ENCODE results near the gene GRAMD1B. TPM values are rescaled to one million over a fixed set of nuclear protein-coding genes. Genes with fewer than 3 reads are reported as not detected.

The GRAMD1B gene
- total RNA-seq = 0.26 and 0.83 TPM in 2 replicates
- 0.49 and 1.5 TPM in 2 replicates for polyA plus RNA-seq
- polyA plus RNA-seq (2012) = 0.51 and 1.0 TPM in 2 replicates
- polyA minus RNA-seq (ENCODE audit: low replicate concordance) = 0.67 and 2.4 TPM in 2 replicates

DNA sequence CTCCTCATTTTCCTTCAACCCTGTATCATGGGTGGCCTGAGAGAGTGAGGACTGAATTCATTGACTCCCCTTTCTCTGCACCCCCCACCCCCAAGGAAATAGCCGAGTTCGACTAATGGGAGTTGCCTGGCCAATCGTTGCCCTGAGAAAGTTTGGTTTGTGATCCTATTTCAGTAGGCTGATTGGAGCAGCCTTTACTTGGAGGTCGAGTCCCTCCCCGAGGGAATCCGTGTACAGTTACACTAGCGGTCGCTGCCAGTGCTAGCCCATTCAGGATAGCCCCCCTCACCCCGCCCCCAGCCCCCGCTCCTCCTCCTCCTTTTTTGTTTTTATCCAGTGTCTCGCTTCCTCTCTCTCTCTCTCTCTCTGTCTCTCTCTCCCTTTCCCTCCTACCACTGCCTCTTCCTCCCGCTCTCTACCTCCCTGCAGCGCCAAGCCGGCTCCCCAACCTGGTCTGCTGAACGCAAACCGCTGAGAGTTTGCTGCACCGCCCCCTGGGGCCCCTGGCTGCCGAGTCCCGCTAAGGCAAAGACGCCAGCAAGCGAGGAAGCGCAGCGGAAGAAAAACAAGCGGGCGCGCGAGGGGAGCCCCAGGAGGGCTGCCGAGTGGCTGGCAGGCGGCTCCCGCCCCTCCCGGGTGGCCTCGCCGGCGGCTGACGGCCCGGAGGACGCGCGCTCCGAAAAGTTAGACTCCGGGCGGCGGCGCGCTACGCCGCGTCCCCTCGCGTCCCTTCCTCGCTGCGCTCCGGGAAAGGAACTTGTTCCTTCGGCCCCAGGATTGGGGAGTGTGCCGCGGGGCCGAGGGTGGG is at the start of gene GRAMD1B:
Gene GRAMD1B, plus strand, starts transcription at position 357 of the 808 bp plus-strand sequence. CDS start 524 bp downstream, outside the sequence.
- H3K9me3 ChIP-seq (ENCODE audit: control insufficient read depth, insufficient read depth, low read depth, low read length) = no peaks in the 10 kb centered on the region
- H3K36me3 ChIP-seq (ENCODE audit: control insufficient read depth, insufficient read depth, low read length) = no peaks in the 10 kb centered on the region
- H3K4me3 ChIP-seq (replicated peaks in 1 of 4; ENCODE audit: control extremely low read depth in 1 of 4, insufficient read depth in 1 of 4, low read depth in 3 of 4, low read length in 4 of 4) = peak within 1 kb of the TSS; percentile 38 to 64 (median 48)
- no peaks in the 10 kb centered on the region for H3K27me3 ChIP-seq (ENCODE audit: control insufficient read depth, insufficient read depth, low read length)
- TF ChIP-seq EZH2 (IDR thresholded peaks at IDR 0.05; ENCODE audit: low read length, missing control alignments) (no peak), CTCF (conservative IDR thresholded peaks at IDR 0.05 in 1 of 2, IDR thresholded peaks at IDR 0.05 in 1 of 2; ENCODE audit: low read depth in 1 of 2, low read length in 2 of 2) (peak in 1 of 2 donors; percentile 4)
- peak within 1 kb of the TSS; percentile 64 for H3K9ac ChIP-seq (ENCODE audit: insufficient read depth, low read length)
- H3K4me2 ChIP-seq (ENCODE audit: extremely low read depth, insufficient read depth, low read length) = peak within 1 kb of the TSS; percentile 69
- H4K20me1 ChIP-seq (ENCODE audit: control insufficient read depth, extremely low read depth, insufficient read depth, low read length) = no peaks in the 10 kb centered on the region
- peaks cover 2% of the 10 kb centered on the region for H3K4me1 ChIP-seq (ENCODE audit: control insufficient read depth, extremely low read depth, insufficient read depth, low read length)
- H3K27ac ChIP-seq (ENCODE audit: insufficient read depth, low read length) = peak within 1 kb of the TSS; percentile 63
- H3K79me2 ChIP-seq (ENCODE audit: control insufficient read depth, insufficient read depth, low read length) = no peaks in the 10 kb centered on the region
- DNase-seq (ENCODE audit: low read depth in 2 of 2) = peak; percentile 25 to 83
- peak within 1 kb of the TSS; percentile 97 for H2AFZ ChIP-seq (ENCODE audit: low read length)

GRCh38 chr11:123381149-123381548 is 48.9 kb upstream of the GRAMD1B start:
- Histone ChIP-seq H3K36me3 (ENCODE audit: control insufficient read depth, insufficient read depth, low read length) (no peaks in the 10 kb centered on the region), H3K9ac (ENCODE audit: insufficient read depth, low read length) (no peak overlapping the region), H3K27me3 (ENCODE audit: control insufficient read depth, insufficient read depth, low read length) (peaks cover 3% of the 10 kb centered on the region)

More at GRCh38 chr11:123381149-123381548, 48.9 kb upstream of the GRAMD1B start:
- H3K27ac ChIP-seq (ENCODE audit: insufficient read depth, low read length) = no peak overlapping the region
- H4K20me1 ChIP-seq (ENCODE audit: control insufficient read depth, extremely low read depth, insufficient read depth, low read length) = no peaks in the 10 kb centered on the region
- no peak for TF ChIP-seq EZH2 (IDR thresholded peaks at IDR 0.05; ENCODE audit: low read length, missing control alignments)
- no peak for TF ChIP-seq CTCF (conservative IDR thresholded peaks at IDR 0.05 in 1 of 2, IDR thresholded peaks at IDR 0.05 in 1 of 2; ENCODE audit: low read depth in 1 of 2, low read length in 2 of 2)
- no peak overlapping the region for H2AFZ ChIP-seq (ENCODE audit: low read length)
- H3K4me3 ChIP-seq (replicated peaks in 1 of 4; ENCODE audit: control extremely low read depth in 1 of 4, insufficient read depth in 1 of 4, low read depth in 3 of 4, low read length in 4 of 4) = no peak overlapping the region
- H3K4me1 ChIP-seq (ENCODE audit: control insufficient read depth, extremely low read depth, insufficient read depth, low read length) = no peaks in the 10 kb centered on the region
- no peaks in the 10 kb centered on the region for H3K9me3 ChIP-seq (ENCODE audit: control insufficient read depth, insufficient read depth, low read depth, low read length)
- H3K4me2 ChIP-seq (ENCODE audit: extremely low read depth, insufficient read depth, low read length) = no peak overlapping the region
- no peak for DNase-seq (ENCODE audit: low read depth in 2 of 2)
- H3K79me2 ChIP-seq (ENCODE audit: control insufficient read depth, insufficient read depth, low read length) = no peaks in the 10 kb centered on the region

All from fibroblast of lung (primary cell).